Keratinocyte (primary cell): ENCODE measurements around the gene ADAT3. TPM values are rescaled to one million over a fixed set of nuclear protein-coding genes. Genes with fewer than 3 reads are reported as not detected.

Source experiments
- DNase-seq: peaks from one replicate; pipeline ENCODE4 v3.0.0-alpha.2; 2011; ENCODE audit warnings: low read depth, missing footprints, low spot score
- FAIRE-seq: peaks from 2 replicates; lab custom pipeline; 2011; peaks lifted over from hg19 to GRCh38; lab: Jason Lieb, UNC
- H2AFZ ChIP-seq: 2 replicates; pipeline ENCODE4 v1.6.0; 2012; ENCODE audit warnings: low read length, control low read depth, inconsistent platforms; ENCODE audit not compliant: control insufficient read depth
- H3K27ac ChIP-seq: 2 replicates; pipeline ENCODE4 v1.5.1; 2011; ENCODE audit warnings: low read length; ENCODE audit not compliant: control insufficient read depth, insufficient read depth
- H3K27me3 ChIP-seq: 3 replicates; pipeline ENCODE4 v1.6.0; 2011; ENCODE audit warnings: low read length; ENCODE audit not compliant: control insufficient read depth, insufficient read depth; ENCODE audit errors: extremely low read depth
- H3K36me3 ChIP-seq, 2 experiments: 2 replicates in 1 of 2; 3 replicates in 1 of 2; pipeline ENCODE4 v1.5.1; 2011; ENCODE audit warnings: low read length in 2 of 2, mild to moderate bottlenecking in 1 of 2; ENCODE audit not compliant: control insufficient read depth in 2 of 2, insufficient read depth in 2 of 2; ENCODE audit errors: extremely low read depth in 1 of 2
- H3K4me1 ChIP-seq: 3 replicates; pipeline ENCODE4 v1.5.1; 2011; ENCODE audit warnings: low read length; ENCODE audit not compliant: control insufficient read depth, insufficient read depth; ENCODE audit errors: extremely low read depth
- H3K4me2 ChIP-seq: 3 replicates; pipeline ENCODE4 v1.6.0; 2011; ENCODE audit warnings: low read depth, low read length; ENCODE audit not compliant: control insufficient read depth, insufficient read depth; ENCODE audit errors: extremely low read depth
- H3K4me3 ChIP-seq, 3 experiments: fragments of 200-600 bp in 1 of 3; sonication (generic) in 1 of 3; 2 replicates in 2 of 3; 3 replicates in 1 of 3; pipeline ENCODE4 v1.5.1; 2011 to 2016; ENCODE audit warnings: low read length in 3 of 3, mild to moderate bottlenecking in 3 of 3, control low read depth in 2 of 3, inconsistent platforms in 1 of 3, low read depth in 1 of 3, mixed read lengths in 1 of 3, mixed run types in 1 of 3, moderate library complexity in 1 of 3; ENCODE audit not compliant: control insufficient read depth in 2 of 3, insufficient read depth in 2 of 3; ENCODE audit errors: extremely low read depth in 1 of 3
- H3K79me2 ChIP-seq: 2 replicates; pipeline ENCODE4 v1.6.0; 2012; ENCODE audit warnings: low read length; ENCODE audit not compliant: control insufficient read depth, insufficient read depth
- H3K9ac ChIP-seq: 3 replicates; pipeline ENCODE4 v1.6.0; 2011; ENCODE audit warnings: low read length; ENCODE audit not compliant: control insufficient read depth, insufficient read depth; ENCODE audit errors: extremely low read depth
- H3K9me1 ChIP-seq: 3 replicates; pipeline ENCODE4 v1.6.0; 2011; ENCODE audit warnings: low read length; ENCODE audit not compliant: control insufficient read depth, insufficient read depth; ENCODE audit errors: extremely low read depth
- H3K9me3 ChIP-seq: 2 replicates; pipeline ENCODE4 v1.5.1; 2012; ENCODE audit warnings: low read depth, low read length; ENCODE audit not compliant: control insufficient read depth
- H4K20me1 ChIP-seq: 3 replicates; pipeline ENCODE4 v1.6.0; 2011; ENCODE audit warnings: low read length; ENCODE audit not compliant: control insufficient read depth, insufficient read depth; ENCODE audit errors: extremely low read depth
- EZH2 ChIP-seq: IDR thresholded peaks from one replicate; pipeline ENCODE4 v1.6.1; 2012; ENCODE audit warnings: inconsistent platforms, mild to moderate bottlenecking, low read length, moderate library complexity
- dilution Hi-C: fragments of 300-500 bp; cut with MboI; formaldehyde crosslinking; loops from one replicate; pipeline ENCODE4 v1.7.0; 2020; ENCODE audit warnings: low sequenced_read_pairs; ENCODE audit not compliant: extremely low pct_ligation_motif_present
- polyA plus RNA-seq, 5 experiments: library from polyadenylated mRNA; depleted of rRNA in 3 of 5; stranded (reverse) in 3 of 5; stranded (forward) in 1 of 5; unstranded in 1 of 5; fragments of >200 nt; gene quantifications; 1 replicate in 1 of 5; 2 replicates in 3 of 5; 3 replicates in 1 of 5; pipeline versions ENCODE4 v1.2.1 to v1.2.3, GENCODE V29; 2011 to 2012; ENCODE audit warnings: missing spikeins in 2 of 5, low read depth in 1 of 5, low replicate concordance in 1 of 5
- TF ChIP-seq, protein P1 (sequence below), 3 experiments: IDR thresholded peaks in 1 of 3; conservative IDR thresholded peaks in 1 of 3; optimal IDR thresholded peaks in 1 of 3; 2 replicates in 2 of 3; 3 replicates in 1 of 3; pipeline versions ENCODE3 to v1.5.1; 2011; ENCODE audit warnings: low read length in 3 of 3, mild to moderate bottlenecking in 3 of 3, moderate library complexity in 2 of 3, control low read depth in 1 of 3, inconsistent platforms in 1 of 3; ENCODE audit not compliant: insufficient read depth in 2 of 3; ENCODE audit errors: extremely low read depth in 1 of 3

ADAT3 gene
- polyA plus RNA-seq, 1 donor (not counting 4 experiments of a cell fraction or from before 2014, with no cell fraction given), result 0.55 TPM

DNA sequence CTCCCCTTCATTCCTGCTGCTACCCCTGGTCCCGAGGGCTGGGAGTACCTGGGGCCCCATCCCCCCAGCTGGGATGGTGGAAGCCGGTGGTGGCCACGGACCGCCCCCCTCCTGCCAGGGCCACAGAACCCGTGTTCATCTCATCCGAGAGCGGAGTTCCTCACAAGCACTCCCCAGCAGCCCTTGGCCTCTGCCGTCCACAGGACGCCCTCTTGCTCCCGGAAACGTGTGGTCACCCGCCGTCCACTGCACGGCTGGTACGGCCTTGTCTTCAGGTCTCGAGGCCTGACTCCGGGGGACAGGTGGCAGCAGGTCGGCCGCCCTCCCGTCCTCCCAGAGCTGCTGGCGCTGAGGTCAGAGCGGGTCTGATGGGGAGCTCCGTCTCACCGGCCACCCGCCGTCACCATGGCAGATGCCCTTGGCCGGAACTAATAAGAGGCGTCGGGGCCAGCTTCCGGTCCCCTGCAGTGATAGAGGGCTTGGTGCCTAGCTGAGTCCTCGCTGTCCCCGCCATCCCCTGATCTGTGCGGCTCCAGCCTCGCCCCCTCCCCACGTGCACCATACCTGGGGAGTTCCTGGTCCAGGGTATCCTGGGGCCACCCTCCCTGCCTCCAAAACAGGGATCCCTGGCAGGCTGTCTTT, 19.2 kb downstream of the ADAT3 start:
- H3K36me3 ChIP-seq, result peaks cover 14 to 25% of the 10 kb centered on the region in 2 experiments

DNA sequence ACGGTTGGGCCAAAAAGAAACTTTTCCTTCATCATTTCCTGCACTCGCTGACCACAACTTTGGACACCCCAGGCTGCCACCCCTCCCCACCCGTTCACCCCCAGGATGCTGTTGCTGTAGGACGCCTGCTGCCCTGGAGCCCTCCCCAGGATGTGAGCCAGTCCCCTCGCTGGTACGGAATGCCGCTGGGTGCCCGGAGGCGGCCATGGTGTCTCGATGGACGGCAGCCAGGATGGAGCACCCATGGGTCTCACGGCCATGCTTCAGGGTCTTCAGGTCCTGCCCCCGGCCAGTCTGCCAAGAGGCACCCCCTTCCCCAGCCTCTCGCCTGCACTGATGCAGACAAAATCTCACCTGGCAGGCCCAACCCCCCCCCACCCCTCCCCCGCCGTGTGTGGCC, 20.3 kb downstream of the ADAT3 start:
- Histone ChIP-seq H2AFZ (no peak overlapping the region), H3K27ac (no peak overlapping the region), H4K20me1 (no peaks in the 10 kb centered on the region), H3K36me3 (peaks cover 8 to 17% of the 10 kb centered on the region in 2 experiments), H3K9ac (no peak overlapping the region), H3K4me3 (no peak overlapping the region), H3K27me3 (no peaks in the 10 kb centered on the region), H3K9me1 (no peaks in the 10 kb centered on the region), H3K79me2 (no peaks in the 10 kb centered on the region), H3K9me3 (no peaks in the 10 kb centered on the region), H3K4me2 (no peak overlapping the region), H3K4me1 (peaks cover 4% of the 10 kb centered on the region)
- DNase-seq (no peak), FAIRE-seq (no peak)
- TF ChIP-seq EZH2, result no peak
- TF ChIP-seq, protein P1, sequence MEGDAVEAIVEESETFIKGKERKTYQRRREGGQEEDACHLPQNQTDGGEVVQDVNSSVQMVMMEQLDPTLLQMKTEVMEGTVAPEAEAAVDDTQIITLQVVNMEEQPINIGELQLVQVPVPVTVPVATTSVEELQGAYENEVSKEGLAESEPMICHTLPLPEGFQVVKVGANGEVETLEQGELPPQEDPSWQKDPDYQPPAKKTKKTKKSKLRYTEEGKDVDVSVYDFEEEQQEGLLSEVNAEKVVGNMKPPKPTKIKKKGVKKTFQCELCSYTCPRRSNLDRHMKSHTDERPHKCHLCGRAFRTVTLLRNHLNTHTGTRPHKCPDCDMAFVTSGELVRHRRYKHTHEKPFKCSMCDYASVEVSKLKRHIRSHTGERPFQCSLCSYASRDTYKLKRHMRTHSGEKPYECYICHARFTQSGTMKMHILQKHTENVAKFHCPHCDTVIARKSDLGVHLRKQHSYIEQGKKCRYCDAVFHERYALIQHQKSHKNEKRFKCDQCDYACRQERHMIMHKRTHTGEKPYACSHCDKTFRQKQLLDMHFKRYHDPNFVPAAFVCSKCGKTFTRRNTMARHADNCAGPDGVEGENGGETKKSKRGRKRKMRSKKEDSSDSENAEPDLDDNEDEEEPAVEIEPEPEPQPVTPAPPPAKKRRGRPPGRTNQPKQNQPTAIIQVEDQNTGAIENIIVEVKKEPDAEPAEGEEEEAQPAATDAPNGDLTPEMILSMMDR (optimal IDR thresholded peaks at IDR 0.05 in 1 of 3, IDR thresholded peaks at IDR 0.05 in 1 of 3, conservative IDR thresholded peaks at IDR 0.05 in 1 of 3; ENCODE audit: extremely low read depth in 1 of 3, insufficient read depth in 2 of 3, low read length in 3 of 3), result no peak
- dilution Hi-C loops, result no loop called here

More for the DNA sequence above, 19.2 kb downstream of the ADAT3 start:
- H3K4me1 ChIP-seq, result no peaks in the 10 kb centered on the region
- H3K9ac ChIP-seq, result no peak overlapping the region
- H3K9me1 ChIP-seq, result no peaks in the 10 kb centered on the region
- H2AFZ ChIP-seq, result no peak overlapping the region
- H3K27ac ChIP-seq, result no peak overlapping the region
- no peak overlapping the region for H3K4me3 ChIP-seq
- H3K9me3 ChIP-seq, result no peaks in the 10 kb centered on the region
- TF ChIP-seq EZH2, result no peak
- TF ChIP-seq, protein P1 (optimal IDR thresholded peaks at IDR 0.05 in 1 of 3, IDR thresholded peaks at IDR 0.05 in 1 of 3, conservative IDR thresholded peaks at IDR 0.05 in 1 of 3; ENCODE audit: extremely low read depth in 1 of 3, insufficient read depth in 2 of 3, low read length in 3 of 3), result no peak
- DNase-seq (no peak), FAIRE-seq (no peak)
- H3K4me2 ChIP-seq, result no peak overlapping the region
- H4K20me1 ChIP-seq, result no peaks in the 10 kb centered on the region
- dilution Hi-C loops, result no loop called here
- no peaks in the 10 kb centered on the region for H3K79me2 ChIP-seq
- H3K27me3 ChIP-seq, result no peaks in the 10 kb centered on the region
